Muscle layer of colon (tissue), 2 donors: ENCODE measurements around the gene AFAP1.
A peak's percentile ranks its signal among the peaks of the same experiment; 100 is the strongest.

ENCODE experiments used
- H3K27ac ChIP-seq: one replicate; pipeline ENCODE4 v1.7.0; 2013; ENCODE audit warnings: low read depth, mild to moderate bottlenecking, low read length, moderate library complexity
- H3K27me3 ChIP-seq, 2 donors: one replicate each; pipeline ENCODE4 v1.7.0; 2013; ENCODE audit warnings: low read length in 2 of 2, mild to moderate bottlenecking in 2 of 2; ENCODE audit not compliant: insufficient read depth in 2 of 2, control insufficient read depth in 1 of 2
- H3K36me3 ChIP-seq: one replicate; pipeline ENCODE4 v1.7.0; 2013; ENCODE audit warnings: mild to moderate bottlenecking, low read length; ENCODE audit not compliant: insufficient read depth
- H3K4me1 ChIP-seq: one replicate; pipeline ENCODE4 v1.7.0; 2013; ENCODE audit warnings: mild to moderate bottlenecking, low read length; ENCODE audit not compliant: insufficient read depth
- H3K4me3 ChIP-seq, 2 donors: one replicate each; pipeline ENCODE4 v1.7.0; 2013; ENCODE audit warnings: low read length in 2 of 2, low read depth in 1 of 2, mild to moderate bottlenecking in 1 of 2, moderate library complexity in 1 of 2
- H3K9ac ChIP-seq: one replicate; pipeline ENCODE4 v1.7.0; 2013; ENCODE audit warnings: low read length
- H3K9me3 ChIP-seq: one replicate; pipeline ENCODE4 v1.7.0; 2013; ENCODE audit warnings: mild to moderate bottlenecking, low read length
- donor health status: abdominal sarcoma.
- donor health status: Adenocarcinoma of cecum.

AFAP1 gene

DNA sequence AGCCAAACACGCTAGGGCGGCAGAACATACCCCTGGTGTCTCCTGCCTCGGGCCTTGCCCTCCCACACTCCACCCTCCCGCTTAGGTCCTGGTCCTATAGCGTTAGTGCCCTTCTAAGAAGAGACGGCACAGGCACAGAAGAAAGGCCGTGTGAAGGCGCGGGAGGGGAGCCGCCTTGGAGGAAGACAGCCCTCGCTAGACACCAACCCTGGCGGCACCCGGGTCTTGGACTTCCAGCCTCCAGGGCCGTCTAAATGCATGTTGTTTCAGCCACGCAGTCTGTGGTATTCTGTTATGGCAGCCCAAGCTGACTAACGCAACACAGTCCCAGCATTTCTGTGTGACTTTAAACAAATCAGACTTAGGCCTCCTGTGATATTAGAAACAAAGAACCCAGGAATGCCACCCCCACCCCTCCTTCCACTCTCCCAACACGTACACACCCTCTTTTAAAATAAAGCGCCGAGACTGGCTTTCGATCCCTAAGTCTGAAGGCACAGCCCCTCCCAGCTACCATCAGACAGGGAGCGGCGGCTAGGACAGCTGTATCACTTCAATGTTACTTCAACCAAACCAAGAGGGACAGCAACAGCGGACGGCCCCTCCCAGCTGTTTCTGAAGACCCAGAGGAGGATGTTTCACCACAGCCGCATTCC lies 128.0 kb downstream of the AFAP1 start:
- Histone ChIP-seq H3K9ac (no peak overlapping the region), H3K9me3 (no peaks in the 10 kb centered on the region), H3K27ac (peak overlapping the region; percentile 61), H3K4me1 (peaks cover 47% of the 10 kb centered on the region), H3K4me3 (peak overlapping the region in 1 of 2 donors; percentile 12), H3K27me3 (no peaks in the 10 kb centered on the region), H3K36me3 (peaks cover 39% of the 10 kb centered on the region)

GRCh38 chr4:7810783-7811535 lies 128.7 kb downstream of the AFAP1 start:
- Histone ChIP-seq H3K4me1 (peaks cover 54% of the 10 kb centered on the region), H3K4me3 (no peak overlapping the region), H3K27ac (peak overlapping the region; percentile 61), H3K27me3 (no peaks in the 10 kb centered on the region), H3K9me3 (no peaks in the 10 kb centered on the region), H3K36me3 (peaks cover 39% of the 10 kb centered on the region), H3K9ac (no peak overlapping the region)

GRCh38 chr4:7808752-7809151 lies 130.9 kb downstream of the AFAP1 start:
- peaks cover 73% of the 10 kb centered on the region for H3K4me1 ChIP-seq
- H3K27ac ChIP-seq = no peak overlapping the region
- peaks cover 24% of the 10 kb centered on the region for H3K36me3 ChIP-seq

DNA sequence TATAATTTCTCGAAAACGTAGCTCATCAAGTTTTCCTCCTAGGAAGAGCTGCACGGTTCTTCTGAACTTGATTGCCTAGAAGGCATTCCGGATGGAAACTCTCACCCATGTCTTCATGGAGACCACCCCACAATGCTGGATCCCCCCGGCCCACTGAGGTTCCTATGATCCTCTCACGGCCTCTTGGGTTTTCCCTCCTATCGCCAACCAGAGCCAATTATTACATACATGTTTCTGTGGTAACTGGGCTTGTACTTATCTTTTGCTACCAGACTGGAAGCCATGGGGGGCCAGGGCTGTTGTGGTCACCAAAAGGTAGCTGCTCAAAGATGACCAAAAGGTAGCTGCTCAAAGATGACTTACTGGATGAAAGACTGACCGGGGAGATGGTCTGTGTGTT lies 131.5 kb downstream of the AFAP1 start:
- H3K27me3 ChIP-seq = no peaks in the 10 kb centered on the region
- H3K9ac ChIP-seq = no peak overlapping the region
- H3K4me1 ChIP-seq = peaks cover 68% of the 10 kb centered on the region
- H3K4me3 ChIP-seq = no peak overlapping the region
- H3K27ac ChIP-seq = no peak overlapping the region
- H3K36me3 ChIP-seq = peaks cover 22% of the 10 kb centered on the region
- H3K9me3 ChIP-seq = no peaks in the 10 kb centered on the region

More at GRCh38 chr4:7808752-7809151, 130.9 kb downstream of the AFAP1 start:
- no peaks in the 10 kb centered on the region for H3K27me3 ChIP-seq
- H3K9ac ChIP-seq = no peak overlapping the region
- H3K4me3 ChIP-seq = no peak overlapping the region
- H3K9me3 ChIP-seq = no peaks in the 10 kb centered on the region

- Histone ChIP-seq H3K36me3 (peaks cover 24% of the 10 kb centered on the region), H3K4me1 (peaks cover 61% of the 10 kb centered on the region), H3K27me3 (no peaks in the 10 kb centered on the region), H3K4me3 (no peak overlapping the region), H3K9me3 (no peaks in the 10 kb centered on the region), H3K27ac (peak overlapping the region; percentile 50), H3K9ac (peak overlapping the region; percentile 14)
These were observed 132.2 kb downstream of the AFAP1 start for GRCh38 chr4:7807351-7807921.

DNA sequence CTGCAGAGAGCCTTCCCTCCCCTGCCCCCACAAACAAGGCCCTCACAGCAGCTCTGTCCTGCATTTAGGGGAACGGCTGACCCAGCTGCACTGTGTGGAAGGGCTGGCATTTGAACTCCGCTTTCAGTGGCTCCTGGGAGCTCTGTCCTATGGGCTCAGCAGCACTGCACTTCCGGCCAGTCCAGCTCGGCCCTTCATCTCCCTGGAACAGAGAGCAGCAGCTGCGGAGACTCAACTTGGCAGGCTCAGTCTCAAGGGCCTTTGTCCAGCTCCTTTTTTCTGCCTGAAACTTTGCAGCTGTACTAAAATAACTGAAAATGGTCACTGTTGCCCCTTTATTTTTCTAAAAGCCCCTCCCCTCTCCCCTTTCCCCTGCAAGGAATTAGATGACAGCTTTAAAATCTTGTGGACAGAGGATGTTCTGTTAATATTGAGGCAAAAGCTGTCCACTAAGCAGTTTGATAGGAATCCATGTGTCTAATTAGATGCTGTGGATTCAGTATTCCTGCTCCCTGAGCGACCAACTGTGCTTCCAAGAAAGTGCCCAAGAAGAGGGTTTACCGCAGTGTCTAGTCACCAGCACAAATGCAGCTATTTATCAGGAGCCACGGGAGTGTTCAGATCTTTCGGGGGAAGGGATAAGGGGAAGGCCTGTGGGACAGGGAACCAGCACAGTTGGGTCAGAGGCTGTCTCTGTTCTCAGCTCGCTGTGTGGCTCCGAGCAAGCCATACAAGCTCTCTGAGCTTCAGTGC lies 133.1 kb downstream of the AFAP1 start:
- Histone ChIP-seq H3K9ac (peak overlapping the region; percentile 14), H3K4me3 (no peak overlapping the region), H3K27ac (peak overlapping the region; percentile 50), H3K9me3 (no peaks in the 10 kb centered on the region), H3K27me3 (no peaks in the 10 kb centered on the region), H3K4me1 (peaks cover 52% of the 10 kb centered on the region), H3K36me3 (peaks cover 24% of the 10 kb centered on the region)

DNA sequence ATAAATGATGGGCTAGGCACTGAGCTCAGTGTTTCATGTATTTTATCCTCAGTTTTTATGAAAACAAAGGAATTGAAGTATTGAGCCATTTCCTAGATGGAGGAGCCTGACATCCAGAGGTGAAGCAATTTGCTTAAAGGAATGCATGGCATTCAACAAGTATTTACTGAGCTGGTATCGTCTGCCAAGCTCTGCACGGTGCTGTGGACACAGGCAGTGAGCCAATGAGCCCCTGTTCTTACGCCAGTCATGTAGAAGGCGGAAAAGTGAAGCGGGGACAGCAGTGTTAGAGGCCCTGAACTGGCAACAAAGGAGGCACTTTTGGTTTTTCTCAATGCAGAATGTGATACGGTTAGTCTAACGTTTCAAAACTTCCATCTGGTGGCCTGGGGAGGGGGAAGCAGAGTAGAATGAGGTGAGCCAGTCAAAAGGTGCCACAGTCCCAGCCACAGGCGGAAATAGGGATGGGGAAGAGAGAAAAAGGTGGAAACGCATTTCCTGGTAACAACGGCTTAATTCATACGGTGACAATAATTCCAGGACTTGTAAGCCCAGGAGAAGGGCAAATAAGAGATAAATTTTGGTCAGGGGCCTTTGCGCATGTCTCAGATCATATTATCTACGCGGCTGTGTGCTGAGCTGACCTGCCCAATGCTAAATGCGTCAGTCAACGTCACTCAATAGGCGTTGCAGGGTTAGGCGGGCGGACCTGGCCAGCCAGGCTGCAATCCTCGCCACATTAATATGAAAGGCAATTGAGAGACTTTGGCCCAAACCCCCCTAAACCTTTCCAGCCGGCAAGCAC lies 133.9 kb downstream of the AFAP1 start:
- H3K36me3 ChIP-seq = peaks cover 25% of the 10 kb centered on the region
- peaks cover 44% of the 10 kb centered on the region for H3K4me1 ChIP-seq
- H3K4me3 ChIP-seq = no peak overlapping the region
- no peaks in the 10 kb centered on the region for H3K9me3 ChIP-seq
- H3K27me3 ChIP-seq = no peaks in the 10 kb centered on the region
- peak overlapping the region; percentile 50 for H3K27ac ChIP-seq
- no peak overlapping the region for H3K9ac ChIP-seq

- peaks cover 30% of the 10 kb centered on the region for H3K36me3 ChIP-seq
- no peak overlapping the region for H3K4me3 ChIP-seq
- H3K9ac ChIP-seq = no peak overlapping the region
- peak overlapping the region; percentile 50 for H3K27ac ChIP-seq
- peaks cover 42% of the 10 kb centered on the region for H3K4me1 ChIP-seq
- no peaks in the 10 kb centered on the region for H3K9me3 ChIP-seq
- no peaks in the 10 kb centered on the region for H3K27me3 ChIP-seq
These were observed 134.8 kb downstream of the AFAP1 start for GRCh38 chr4:7804756-7805385.

GRCh38 chr4:7803992-7804755 lies 135.5 kb downstream of the AFAP1 start:
- Histone ChIP-seq H3K36me3 (peaks cover 33% of the 10 kb centered on the region), H3K9me3 (no peaks in the 10 kb centered on the region), H3K9ac (no peak overlapping the region), H3K27me3 (no peaks in the 10 kb centered on the region), H3K4me3 (no peak overlapping the region), H3K4me1 (peaks cover 42% of the 10 kb centered on the region), H3K27ac (peak overlapping the region; percentile 50)

DNA sequence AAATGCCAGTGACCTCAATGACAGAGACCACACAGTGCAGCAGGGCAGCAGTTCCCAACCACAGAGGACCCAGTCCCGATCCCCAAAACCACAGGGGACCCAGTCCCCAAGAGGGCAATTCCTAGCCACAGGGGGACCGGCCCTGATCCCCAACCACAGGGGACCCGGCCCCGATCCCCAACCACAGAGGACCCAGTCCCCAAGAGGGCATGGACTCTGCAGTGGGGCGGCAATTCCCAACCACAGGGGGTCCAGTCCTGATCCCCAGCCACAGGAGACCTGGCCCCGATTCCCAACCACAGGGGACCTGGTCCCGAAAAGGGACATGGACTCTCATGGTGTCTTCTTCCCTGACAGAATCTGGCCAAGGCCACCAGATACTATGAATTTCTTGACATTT lies 136.3 kb downstream of the AFAP1 start:
- Histone ChIP-seq H3K4me1 (peaks cover 50% of the 10 kb centered on the region), H3K9ac (no peak overlapping the region), H3K4me3 (no peak overlapping the region), H3K27ac (no peak overlapping the region), H3K9me3 (no peaks in the 10 kb centered on the region), H3K36me3 (peaks cover 30% of the 10 kb centered on the region), H3K27me3 (no peaks in the 10 kb centered on the region)
